Measurements from ENCODE around the gene PELO.

Gene PELO

GRCh38 chr5:52760695-52761366 lies 26.9 kb upstream of the PELO start:
- H3K36me3 ChIP-seq (ENCODE audit: insufficient read depth, low read length), result no peaks in the 10 kb centered on the region
- ATAC-seq (ENCODE audit: insufficient read depth, low read depth) (no peak), DNase-seq (no peak)
- no peak overlapping the region for H3K4me3 ChIP-seq (ENCODE audit: low read depth in 1 of 2, low read length in 2 of 2)
- H3K4me2 ChIP-seq (ENCODE audit: insufficient read depth, low read length), result no peak overlapping the region
- no peaks in the 10 kb centered on the region for H3K9me3 ChIP-seq (ENCODE audit: insufficient read depth, low read length, severe bottlenecking)
- H3K9ac ChIP-seq (ENCODE audit: low read depth, low read length), result no peak overlapping the region
- H3K27me3 ChIP-seq (ENCODE audit: insufficient read depth, low read length, poor library complexity), result no peaks in the 10 kb centered on the region
- H2AFZ ChIP-seq (ENCODE audit: low read depth, low read length), result no peak overlapping the region
- TF ChIP-seq CTCF (IDR thresholded peaks at IDR 0.05; ENCODE audit: borderline replicate concordance, extremely low read depth, low read length, poor library complexity, severe bottlenecking) (no peak), EZH2 (IDR thresholded peaks at IDR 0.05; ENCODE audit: borderline replicate concordance, low read depth, low read length, severe bottlenecking) (no peak)
- no peak overlapping the region for H3K27ac ChIP-seq (ENCODE audit: low read length)
- no peaks in the 10 kb centered on the region for H3K4me1 ChIP-seq (ENCODE audit: insufficient read depth, low read length)
- H4K20me1 ChIP-seq (ENCODE audit: insufficient read depth, low read length), result no peaks in the 10 kb centered on the region
- no peaks in the 10 kb centered on the region for H3K79me2 ChIP-seq (ENCODE audit: insufficient read depth, low read length)

- Histone ChIP-seq H2AFZ (ENCODE audit: low read depth, low read length) (no peak overlapping the region), H3K36me3 (ENCODE audit: insufficient read depth, low read length) (no peaks in the 10 kb centered on the region), H3K79me2 (ENCODE audit: insufficient read depth, low read length) (no peaks in the 10 kb centered on the region), H3K27ac (ENCODE audit: low read length) (no peak overlapping the region), H3K27me3 (ENCODE audit: insufficient read depth, low read length, poor library complexity) (no peaks in the 10 kb centered on the region), H3K4me1 (ENCODE audit: insufficient read depth, low read length) (peaks cover 31% of the 10 kb centered on the region), H4K20me1 (ENCODE audit: insufficient read depth, low read length) (no peaks in the 10 kb centered on the region), H3K9ac (ENCODE audit: low read depth, low read length) (no peak overlapping the region), H3K9me3 (ENCODE audit: insufficient read depth, low read length, severe bottlenecking) (no peaks in the 10 kb centered on the region), H3K4me2 (ENCODE audit: insufficient read depth, low read length) (no peak overlapping the region), H3K4me3 (ENCODE audit: low read depth in 1 of 2, low read length in 2 of 2) (no peak overlapping the region)
- TF ChIP-seq CTCF (IDR thresholded peaks at IDR 0.05; ENCODE audit: borderline replicate concordance, extremely low read depth, low read length, poor library complexity, severe bottlenecking) (no peak), EZH2 (IDR thresholded peaks at IDR 0.05; ENCODE audit: borderline replicate concordance, low read depth, low read length, severe bottlenecking) (no peak)
- no peak for ATAC-seq (ENCODE audit: insufficient read depth, low read depth)
- DNase-seq, result no peak
Observed at GRCh38 chr5:52767217-52767743, 20.4 kb upstream of the PELO start.

- H3K4me2 ChIP-seq (ENCODE audit: insufficient read depth, low read length), result no peak overlapping the region
Observed at GRCh38 chr5:52767766-52768480, 19.8 kb upstream of the PELO start.

More at GRCh38 chr5:52767766-52768480, 19.8 kb upstream of the PELO start:
- no peak overlapping the region for H3K4me3 ChIP-seq (ENCODE audit: low read depth in 1 of 2, low read length in 2 of 2)
- H4K20me1 ChIP-seq (ENCODE audit: insufficient read depth, low read length), result no peaks in the 10 kb centered on the region
- H3K27ac ChIP-seq (ENCODE audit: low read length), result no peak overlapping the region
- no peaks in the 10 kb centered on the region for H3K27me3 ChIP-seq (ENCODE audit: insufficient read depth, low read length, poor library complexity)
- no peak for ATAC-seq (ENCODE audit: insufficient read depth, low read depth)
- no peak overlapping the region for H2AFZ ChIP-seq (ENCODE audit: low read depth, low read length)
- no peak overlapping the region for H3K9ac ChIP-seq (ENCODE audit: low read depth, low read length)
- no peak for DNase-seq
- H3K36me3 ChIP-seq (ENCODE audit: insufficient read depth, low read length), result no peaks in the 10 kb centered on the region
- H3K79me2 ChIP-seq (ENCODE audit: insufficient read depth, low read length), result no peaks in the 10 kb centered on the region
- H3K9me3 ChIP-seq (ENCODE audit: insufficient read depth, low read length, severe bottlenecking), result no peaks in the 10 kb centered on the region
- TF ChIP-seq EZH2 (IDR thresholded peaks at IDR 0.05; ENCODE audit: borderline replicate concordance, low read depth, low read length, severe bottlenecking) (no peak), CTCF (IDR thresholded peaks at IDR 0.05; ENCODE audit: borderline replicate concordance, extremely low read depth, low read length, poor library complexity, severe bottlenecking) (no peak)
- peaks cover 31% of the 10 kb centered on the region for H3K4me1 ChIP-seq (ENCODE audit: insufficient read depth, low read length)
